DMS53 treated with DMSO at 0.1 percent for 48 hours (cell line): ENCODE results near the gene ELF1.

Source experiments
- DNase-seq: peaks from one replicate; lab custom pipeline; 2025; ENCODE audit not compliant: unreplicated experiment; lab: John Stamatoyannopoulos, UW

The ELF1 gene

DNA sequence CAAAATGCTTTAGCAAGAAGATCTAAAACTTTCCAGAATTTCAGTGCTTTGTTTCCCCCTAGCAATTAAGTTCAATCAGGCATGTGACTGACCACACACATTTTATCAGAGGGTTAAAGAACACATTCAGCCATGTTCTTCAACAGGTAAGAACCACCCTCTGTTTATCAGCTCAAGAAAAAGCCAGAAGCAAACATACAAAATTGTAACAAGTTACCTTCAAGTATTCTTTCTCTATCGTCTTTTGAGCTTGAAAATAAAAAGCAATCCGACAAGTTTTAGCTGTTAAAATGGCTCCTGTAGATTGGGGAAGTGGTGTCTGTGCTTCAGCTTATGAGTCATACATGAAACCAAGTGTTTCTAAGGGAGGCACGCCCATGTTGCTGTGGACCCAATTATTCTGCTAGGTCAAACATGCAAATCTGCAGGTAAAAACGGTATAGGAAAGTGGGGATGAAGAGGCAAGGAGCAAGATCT, at the start of gene ELF1:
ELF1 (minus strand) TSS at position 306 of the 477 bp plus-strand sequence. CDS start 37,262 bp downstream, outside the sequence.
- peak; percentile 71 for DNase-seq

DNA sequence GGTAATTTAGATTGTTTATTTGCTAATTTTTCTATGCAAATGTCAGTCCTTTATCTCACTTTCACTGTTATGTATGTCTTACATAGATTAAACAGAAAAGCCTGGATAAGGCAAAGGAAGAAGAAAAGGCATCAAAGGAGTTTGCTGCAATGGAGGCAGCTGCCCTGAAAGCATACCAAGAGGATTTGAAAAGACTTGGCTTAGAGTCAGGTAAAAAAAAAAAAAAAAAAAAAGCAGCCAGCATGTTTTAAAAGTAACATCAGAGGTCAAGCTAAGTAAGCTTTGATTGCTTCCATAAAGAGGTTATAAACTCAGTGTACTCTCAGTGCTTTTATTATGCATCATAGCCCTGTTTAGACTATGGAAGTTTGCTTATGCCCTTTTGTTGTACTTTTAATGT, 46.0 kb upstream of the ELF1 start:
- no peak for DNase-seq

- DNase-seq = no peak
These were observed 45.4 kb upstream of the ELF1 start for GRCh38 chr13:41064493-41064892.

DNA sequence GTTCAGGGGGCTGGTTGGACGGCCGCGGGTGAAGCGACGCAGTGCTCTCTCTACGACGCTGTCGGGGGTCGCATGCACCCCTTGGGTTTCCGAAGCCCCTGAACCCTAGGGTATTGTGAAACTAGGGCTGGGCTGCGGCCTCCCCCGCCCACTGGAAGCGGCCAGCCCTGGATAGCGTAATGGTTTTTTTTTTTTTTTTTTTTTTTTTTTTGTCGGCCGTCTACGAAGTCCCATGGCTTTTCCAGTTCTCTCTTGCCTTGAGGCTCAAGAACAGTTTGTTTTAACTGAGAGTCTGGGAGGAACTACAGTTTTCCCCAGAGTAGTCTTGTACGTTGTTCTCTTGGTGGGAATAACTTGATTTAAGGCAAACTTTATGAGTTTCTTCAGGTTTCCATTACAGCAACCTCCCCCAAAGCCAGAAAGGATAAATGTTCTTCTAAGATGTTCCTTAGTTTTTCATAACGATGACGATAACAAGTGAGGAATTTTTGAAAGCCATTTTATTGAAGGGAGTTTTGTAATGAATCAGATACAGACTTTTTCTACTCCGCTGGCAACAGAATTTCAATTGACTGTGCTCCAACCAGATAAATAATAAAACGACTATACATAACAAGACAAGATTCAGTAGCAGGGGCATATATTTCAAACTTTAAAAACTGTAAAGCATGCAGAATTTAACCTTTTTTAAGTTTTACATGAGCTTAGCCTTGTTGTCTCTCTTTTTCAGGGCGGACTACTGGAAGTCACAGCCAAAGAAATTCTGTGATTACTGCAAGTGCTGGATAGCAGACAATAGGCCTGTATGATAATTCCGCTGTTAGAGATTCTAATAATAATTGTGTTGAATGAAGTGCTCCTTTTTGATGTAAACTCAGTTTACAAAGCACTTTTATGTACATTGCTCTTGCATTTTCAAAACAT, 43.1 kb upstream of the ELF1 start:
- DNase-seq = no peak

- peak; percentile 75 for DNase-seq
These were observed 42.2 kb upstream of the ELF1 start, which contains the start of gene WBP4 for GRCh38 chr13:41061075-41061913. WBP4 (plus strand) TSS chr13:41061509; CDS start chr13:41061674, 165 bp downstream.

- peak; percentile 43 for DNase-seq
These were observed 41.6 kb upstream of the ELF1 start for GRCh38 chr13:41060724-41061074.

DNA sequence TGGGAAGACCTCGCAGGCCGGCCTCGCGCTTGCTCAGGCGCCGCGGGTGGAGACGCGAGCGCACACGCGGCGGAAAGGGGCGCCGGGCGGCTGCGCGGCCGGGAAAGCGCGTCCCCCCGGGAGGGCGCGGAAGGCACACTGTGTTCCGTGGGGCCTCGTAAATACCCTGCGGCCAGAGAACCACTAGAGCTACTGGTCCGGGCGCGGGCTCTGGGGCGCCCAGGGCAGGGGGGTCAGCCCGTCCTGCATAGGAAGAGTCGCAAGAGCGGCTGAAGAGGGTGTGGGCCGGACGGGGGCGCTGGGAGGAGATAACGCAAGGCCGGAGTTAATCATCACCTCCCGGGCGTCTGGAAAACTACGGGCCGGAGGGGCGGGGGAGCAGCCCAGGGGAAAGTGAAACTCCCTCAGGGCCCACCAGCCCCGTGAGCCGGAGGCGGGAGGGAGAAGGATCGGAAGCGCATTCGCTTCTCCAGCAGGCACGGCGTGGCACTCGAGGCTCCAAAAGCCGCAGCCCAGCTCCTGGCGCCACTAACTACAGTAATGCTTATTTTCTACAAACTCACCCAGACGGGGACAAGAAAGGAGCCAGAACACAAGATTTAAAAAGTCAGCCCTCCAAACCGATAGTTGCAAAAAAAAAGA, 41.1 kb upstream of the ELF1 start:
- DNase-seq = peak; percentile 39

DNA sequence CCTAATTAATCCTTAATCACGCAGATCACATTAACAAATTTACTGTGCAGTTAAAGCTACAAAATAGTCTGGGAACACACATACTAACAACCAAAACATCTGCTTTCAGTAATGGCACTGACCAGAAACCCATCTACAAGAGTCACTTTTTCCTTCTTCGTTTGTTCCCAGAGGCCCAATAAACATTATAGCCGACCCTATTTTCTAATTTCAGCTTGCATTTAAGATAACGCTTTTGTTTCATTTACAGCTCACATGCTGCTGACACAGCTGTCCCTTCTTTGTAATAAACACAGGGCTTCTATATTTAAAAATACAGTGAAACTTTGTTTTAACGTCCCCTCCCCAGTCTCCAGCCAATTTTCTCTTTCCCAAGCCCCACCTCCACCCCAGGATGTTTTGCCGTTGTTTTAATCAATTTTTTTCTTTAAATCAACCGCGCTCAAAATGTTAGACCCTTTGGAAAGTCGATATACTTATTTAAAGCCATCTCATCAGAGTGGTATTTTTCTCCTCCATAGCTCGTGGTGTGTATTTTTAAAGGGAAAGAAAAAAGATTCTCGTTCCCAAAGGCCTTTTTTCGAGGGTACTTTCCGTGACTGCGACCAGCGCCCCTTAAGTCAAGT, 40.5 kb upstream of the ELF1 start:
- no peak for DNase-seq

- no peak for DNase-seq
These were observed 39.4 kb upstream of the ELF1 start for GRCh38 chr13:41058295-41059070.

GRCh38 chr13:41056826-41057711, 38.0 kb upstream of the ELF1 start:
- DNase-seq = no peak

DNA sequence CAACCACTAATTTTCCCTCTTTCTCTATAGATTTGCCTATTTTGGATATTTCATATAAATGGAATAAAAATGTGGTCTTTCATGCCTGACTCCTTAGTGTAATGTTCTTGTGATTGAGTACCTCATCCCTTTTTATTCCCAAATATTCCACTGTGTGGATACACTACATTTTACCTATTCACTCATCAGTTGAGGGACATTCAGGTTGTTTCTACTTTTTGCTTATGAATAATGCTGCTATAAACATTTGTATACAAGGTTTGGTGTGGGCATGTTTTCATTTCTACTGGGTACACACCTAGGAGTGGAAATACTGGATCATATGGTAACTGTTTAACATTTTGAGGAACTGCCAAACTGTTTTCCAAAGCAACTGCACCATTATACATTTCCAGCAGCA, 37.1 kb upstream of the ELF1 start:
- DNase-seq = no peak

DNA sequence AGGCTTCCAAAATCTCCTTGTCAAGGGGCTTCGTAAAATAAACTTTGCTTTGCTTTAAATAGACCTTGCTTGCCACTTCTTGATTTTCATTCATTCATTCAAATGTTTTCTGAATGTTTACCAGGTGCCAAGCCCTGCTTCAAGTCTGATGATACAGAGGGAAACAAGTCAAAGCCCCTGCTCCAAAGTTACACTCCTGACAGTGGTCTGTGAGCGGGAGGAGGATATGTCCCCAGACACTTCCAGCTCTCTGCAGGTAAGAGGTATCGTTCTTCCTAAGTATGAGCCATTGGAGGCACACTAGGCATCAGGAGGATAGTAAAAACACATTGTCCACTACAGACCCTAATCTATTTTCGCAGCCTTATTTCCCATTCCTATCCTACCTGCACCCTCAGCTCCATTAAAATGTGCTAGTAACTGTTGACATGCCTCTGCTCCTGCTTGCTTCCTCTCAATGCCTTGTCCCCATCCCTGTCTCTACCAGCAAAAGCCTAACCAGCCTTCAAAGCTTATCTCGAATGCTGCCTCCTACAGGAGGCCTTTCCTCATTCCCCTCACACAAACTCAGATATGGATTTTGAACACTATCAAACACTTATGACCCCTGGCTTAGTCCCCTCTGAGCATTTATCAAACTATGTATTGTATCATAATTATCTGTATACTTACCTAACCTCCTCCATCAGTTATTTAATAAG, 36.0 kb upstream of the ELF1 start:
- DNase-seq = no peak

DNA sequence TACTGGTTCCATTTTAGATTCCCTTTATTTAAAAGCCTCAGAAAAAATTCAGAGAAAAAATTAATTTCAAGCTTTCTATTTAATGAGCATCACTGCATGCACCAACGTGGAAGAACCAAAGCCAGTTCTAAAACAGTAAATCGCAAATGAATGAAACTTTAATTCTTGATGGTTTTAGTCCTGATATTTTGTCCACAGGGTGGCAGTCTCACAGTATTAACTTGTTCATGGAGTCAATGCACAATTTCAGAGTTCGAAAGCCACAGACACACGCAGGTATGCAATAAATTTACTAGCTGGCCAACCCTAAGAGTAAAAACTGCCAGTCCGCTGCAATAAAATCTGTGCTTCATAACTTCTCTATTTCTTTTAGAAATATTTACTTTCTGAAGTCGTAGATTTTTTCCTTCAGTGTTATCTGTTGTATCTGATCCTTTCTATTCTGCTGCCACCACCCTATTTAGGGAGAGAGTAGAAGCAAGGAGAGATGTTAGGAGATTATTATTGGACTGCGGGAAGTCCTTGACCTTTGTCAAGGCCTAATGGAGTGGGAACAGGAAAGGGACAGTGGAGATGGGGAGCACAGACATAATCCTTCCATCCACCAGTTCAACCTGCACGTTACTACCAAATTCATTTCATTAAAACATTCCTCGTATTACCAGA, 35.2 kb upstream of the ELF1 start:
- DNase-seq = no peak

- DNase-seq = no peak
These were observed 34.3 kb upstream of the ELF1 start for GRCh38 chr13:41053384-41053826.

DNA sequence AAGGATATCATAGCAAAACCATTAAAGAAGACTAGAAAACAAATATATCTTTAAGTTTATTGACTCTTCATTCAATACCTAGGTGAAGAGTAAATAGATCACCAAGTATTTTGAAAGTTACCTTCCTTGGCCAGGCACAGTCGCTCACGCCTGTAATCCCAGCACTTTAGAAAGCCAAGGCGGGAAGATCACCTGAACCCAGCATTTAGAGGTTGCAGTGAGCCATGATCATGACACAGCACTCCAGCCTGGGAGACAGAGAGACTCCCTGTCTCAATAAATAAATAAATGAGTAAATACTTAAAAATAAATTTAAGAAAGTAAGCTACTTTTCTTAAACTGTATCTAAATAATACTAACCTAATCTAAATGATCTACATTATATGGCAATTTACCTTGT, 33.3 kb upstream of the ELF1 start:
- DNase-seq = no peak

- DNase-seq = no peak
These were observed 30.6 kb upstream of the ELF1 start for GRCh38 chr13:41049480-41050440.

- no peak for DNase-seq
These were observed 29.5 kb upstream of the ELF1 start for GRCh38 chr13:41048640-41049039.
